ENCODE measurements around the gene SOX8. TPM values are rescaled to one million over a fixed set of nuclear protein-coding genes. Genes with fewer than 3 reads are reported as not detected.

The SOX8 gene
- total RNA-seq, 1 experiment from 2014 or later = not detected

DNA sequence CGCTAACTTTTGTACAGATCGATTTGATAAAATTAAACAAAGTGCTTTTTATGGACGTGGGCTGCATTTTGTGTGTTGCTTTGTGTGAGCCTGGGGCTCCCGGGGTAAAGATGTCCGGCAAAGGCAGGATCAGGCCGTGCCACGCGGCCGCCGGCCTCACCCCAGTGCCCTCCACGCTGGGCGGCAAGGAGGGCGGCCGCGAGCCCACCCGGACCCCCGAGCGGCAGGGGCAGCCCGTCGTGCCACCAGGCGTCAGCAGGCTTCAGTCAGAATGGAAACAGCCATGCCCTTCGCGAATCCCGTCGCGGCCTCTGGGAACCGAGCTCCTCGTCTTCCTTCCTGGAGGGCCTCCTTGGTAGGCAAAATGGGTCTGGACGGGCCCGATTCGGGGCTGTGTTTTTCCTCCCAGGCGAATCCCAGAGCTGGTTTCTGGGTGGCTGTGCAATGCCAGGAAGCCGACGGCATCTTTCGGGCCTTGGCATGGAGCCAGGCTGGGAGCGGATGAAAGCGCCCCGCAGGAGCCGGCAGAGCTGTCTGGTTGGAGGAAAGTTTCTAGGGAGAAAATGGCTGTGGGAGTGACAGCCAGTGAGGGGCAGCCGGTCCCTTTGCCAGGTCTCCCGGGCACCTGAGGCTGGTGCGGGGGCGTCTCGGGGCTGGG is 5.5 kb downstream of the SOX8 start:
- no peak for DNase-seq (ENCODE audit: low read depth)

DNA sequence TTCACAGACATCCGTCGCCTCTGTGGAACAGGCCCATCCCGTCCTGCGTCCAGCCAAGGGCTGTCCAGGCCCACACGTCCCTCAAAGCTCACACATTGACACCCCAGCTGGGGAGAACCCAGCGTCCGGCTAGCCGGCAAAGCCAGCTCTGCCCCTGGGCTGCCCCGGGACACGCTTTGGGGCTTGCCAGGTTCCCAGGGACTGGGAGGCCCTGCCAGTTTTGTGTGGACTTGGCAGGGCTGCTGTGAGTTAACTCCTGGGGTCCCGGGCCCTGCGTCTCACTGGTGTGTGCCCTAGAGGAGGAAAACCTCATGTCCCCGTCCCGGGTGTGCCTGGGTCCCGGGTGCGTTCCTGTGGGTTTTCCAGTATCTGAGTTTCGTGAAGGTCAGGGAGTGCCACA is 6.3 kb downstream of the SOX8 start:
- DNase-seq (ENCODE audit: low read depth) = no peak

- DNase-seq (ENCODE audit: low read depth) = no peak
Observed at GRCh38 chr16:988471-989353, 7.1 kb downstream of the SOX8 start.

DNA sequence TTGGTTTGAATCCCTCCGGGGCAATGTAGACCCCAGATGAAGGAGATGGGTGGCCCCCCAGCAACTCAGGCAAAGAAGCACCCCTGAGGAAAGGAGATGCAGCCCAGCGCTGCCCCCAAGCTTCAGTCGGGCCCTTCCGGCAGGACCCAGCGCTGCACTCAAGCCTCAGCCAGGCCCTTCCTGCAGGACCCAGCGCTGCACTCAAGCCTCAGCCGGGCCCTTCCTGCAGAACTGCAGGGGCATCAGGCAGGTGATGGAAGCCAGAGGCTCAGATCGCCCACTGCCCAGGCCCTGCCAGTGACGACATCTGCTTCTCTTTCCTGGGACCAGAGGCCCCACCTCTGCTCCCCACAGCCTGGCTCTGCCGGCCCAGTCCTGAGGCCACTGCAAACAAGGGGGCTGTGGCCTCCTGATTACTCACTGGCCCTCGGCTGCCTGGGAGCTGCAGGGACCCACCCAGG is 7.8 kb downstream of the SOX8 start:
- no peak for DNase-seq (ENCODE audit: low read depth)

GRCh38 chr16:990516-991291 is 9.1 kb downstream of the SOX8 start:
- DNase-seq (ENCODE audit: low read depth) = no peak

GRCh38 chr16:991345-991744 is 9.8 kb downstream of the SOX8 start:
- no peak for DNase-seq (ENCODE audit: low read depth)

DNA sequence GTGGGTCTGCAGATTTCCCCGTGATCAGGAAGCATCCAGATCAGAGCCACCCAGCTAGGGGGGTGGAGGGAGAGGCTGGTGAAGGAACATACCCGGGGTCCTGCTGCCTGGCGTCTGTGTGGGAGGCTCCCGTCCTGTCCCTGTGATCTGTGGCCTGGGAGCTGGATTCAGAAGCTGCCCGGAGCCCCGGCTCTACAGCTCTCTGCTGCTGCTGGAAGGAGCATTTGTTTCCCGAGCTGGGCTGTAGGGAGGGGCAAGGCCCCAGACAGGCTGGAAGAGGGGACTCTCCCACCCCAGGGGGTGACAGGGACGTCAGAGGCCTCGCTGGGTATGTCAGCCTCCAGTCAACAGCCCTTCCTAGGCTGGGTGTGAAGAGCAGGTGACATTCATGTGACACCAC is 10.2 kb downstream of the SOX8 start:
- DNase-seq (ENCODE audit: low read depth) = no peak

DNA sequence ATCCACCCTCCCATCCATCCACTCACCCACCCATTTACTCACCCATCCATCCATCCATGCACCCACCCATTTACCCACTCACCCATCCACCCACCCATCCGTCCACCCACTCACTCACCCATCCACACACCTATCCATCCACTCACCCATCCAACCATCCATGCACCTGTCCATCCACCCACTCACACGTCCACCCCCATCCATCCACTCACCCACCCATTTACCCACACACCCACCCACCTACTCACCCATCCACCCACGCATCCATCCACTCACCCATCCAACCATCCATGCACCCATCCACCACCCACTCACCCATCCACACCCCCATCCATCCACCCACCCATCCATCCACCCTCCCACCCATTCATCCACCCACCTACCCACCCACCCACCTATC is 12.2 kb downstream of the SOX8 start:
- DNase-seq (ENCODE audit: low read depth) = no peak

DNA sequence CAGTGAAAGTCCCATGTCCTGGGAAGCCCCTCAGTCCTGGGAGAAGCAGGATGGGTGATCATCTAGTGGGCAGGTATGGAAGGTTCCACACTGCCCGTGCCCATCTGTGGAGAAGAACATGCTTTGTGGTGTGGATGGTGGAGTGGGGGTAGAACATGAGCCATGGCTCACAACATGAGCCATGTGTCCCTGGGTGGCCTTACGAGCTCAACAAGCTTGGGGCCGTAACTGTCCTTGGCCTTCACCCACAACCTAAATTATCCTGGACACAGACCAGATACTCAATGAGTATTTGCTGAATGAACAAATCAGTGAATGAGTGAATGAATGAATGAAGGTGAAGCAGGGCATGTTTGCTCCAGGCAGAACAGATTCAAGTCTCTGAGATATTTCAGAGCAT is 13.5 kb downstream of the SOX8 start:
- peak; percentile 36 for DNase-seq (ENCODE audit: low read depth)

- no peak for DNase-seq (ENCODE audit: low read depth)
Observed at GRCh38 chr16:995783-996182, 14.2 kb downstream of the SOX8 start.

DNA sequence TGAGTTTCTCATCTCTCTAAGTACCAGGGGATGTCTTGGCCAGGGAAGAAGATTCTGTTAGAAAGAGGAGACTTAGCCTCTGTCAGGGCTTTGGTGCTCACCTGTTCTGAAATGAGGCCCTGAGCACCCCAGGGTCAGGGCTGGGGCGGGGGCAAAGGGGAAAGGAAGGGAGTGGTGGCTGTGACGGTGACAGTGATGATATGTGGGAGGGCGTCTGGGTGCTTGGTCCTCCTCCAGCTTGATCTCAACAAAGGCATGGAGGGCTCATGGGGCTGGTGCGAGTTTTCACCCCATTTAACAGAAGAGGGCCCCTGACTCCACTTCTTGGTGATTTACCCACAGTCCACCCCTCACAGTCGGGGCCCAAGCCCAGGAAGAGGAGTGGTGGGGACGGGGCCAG is 15.1 kb downstream of the SOX8 start:
- DNase-seq (ENCODE audit: low read depth) = no peak

DNA sequence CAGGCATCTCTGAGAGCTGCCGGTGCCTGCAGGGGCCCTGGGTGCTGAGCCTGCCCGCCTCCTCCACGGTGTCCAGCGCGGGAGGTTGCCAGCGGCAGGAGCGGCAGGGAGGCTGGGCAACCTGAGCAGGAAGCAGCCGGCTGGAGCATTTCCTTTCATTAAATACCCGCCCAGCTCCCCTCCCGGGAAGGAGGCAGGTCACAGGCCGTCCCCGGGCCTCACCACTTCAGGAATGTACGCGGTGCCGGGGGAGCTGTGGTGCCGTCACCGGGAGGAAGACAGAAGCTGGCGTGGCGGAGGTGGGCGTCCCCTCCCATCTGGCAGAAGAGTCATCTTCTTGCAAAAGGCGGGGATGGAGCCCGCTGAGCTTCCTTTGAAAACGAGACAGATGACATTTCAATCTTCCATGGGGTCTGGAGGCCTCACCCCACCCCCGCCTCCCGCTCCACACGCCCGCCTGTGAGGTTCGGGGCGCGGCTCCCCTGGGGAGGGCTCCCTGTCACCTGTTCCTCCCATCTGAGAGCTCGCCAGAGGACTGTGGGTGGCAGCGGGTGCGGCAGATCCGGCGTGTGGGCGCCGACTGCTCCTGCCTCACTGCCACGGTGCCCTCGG is 16.0 kb downstream of the SOX8 start:
- DNase-seq (ENCODE audit: low read depth) = peak; percentile 49

DNA sequence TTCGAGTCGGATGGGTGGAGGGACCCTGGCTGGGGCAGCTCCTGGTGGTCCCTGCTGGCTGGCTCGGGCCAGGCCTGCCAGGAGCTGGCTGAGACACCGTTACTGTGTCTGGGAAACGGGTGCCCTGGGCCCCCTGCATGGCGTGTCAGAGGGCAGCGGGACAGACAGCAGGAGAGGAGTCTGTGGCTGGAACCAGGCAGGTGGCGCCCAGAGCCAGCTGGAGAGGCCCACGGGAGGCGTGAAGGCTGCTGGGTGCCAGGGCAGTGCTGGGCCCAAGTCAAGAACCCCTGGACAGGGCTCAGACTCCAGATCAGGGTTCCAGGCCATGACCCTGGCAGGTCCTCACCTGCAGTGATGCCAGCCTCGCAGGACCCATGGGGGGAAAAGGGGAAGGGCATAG is 16.6 kb downstream of the SOX8 start:
- DNase-seq (ENCODE audit: low read depth) = no peak

- no peak for DNase-seq (ENCODE audit: low read depth)
Observed at GRCh38 chr16:998615-999014, 17.0 kb downstream of the SOX8 start.

DNA sequence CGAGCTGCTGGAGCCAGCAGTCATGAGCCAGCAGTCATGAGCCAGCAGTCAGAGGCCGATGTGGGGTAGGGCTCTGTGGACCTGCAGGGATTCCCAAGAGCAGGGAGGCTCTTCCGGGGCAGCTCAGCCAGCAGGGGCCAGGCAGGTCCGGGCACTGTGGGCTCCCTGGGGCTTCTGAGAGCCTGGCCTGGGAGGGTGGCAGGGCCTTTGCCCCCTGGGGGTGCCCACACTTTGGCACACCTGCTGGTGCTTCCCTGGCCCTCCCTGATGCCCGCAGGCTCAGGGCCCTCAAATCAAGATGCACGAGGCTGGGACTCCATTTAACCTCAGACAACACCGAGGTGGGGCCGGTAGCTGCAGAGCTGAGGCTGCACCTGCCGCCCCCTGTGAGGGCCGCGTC is 18.1 kb downstream of the SOX8 start:
- no peak for DNase-seq (ENCODE audit: low read depth)

DNA sequence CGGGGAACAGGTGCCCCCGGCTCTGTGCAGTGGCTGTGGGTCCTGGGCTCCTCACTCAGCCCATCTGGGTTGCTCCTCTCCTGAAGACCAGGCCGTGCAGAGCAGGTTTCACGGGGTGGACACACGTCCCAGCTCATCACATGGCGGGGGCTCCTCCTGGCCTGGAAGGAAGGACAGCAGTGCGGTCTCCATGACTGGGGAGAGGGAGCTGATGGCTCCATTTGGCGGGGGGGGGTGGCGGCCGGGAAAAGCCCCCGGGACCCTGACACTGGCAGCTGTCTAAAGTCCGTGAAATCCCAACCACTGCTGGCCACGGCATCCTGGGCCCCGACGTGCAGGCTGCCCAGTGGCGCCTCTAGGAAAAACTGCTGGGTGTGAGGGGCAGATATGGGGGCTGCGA is 19.0 kb downstream of the SOX8 start:
- no peak for DNase-seq (ENCODE audit: low read depth)

DNA sequence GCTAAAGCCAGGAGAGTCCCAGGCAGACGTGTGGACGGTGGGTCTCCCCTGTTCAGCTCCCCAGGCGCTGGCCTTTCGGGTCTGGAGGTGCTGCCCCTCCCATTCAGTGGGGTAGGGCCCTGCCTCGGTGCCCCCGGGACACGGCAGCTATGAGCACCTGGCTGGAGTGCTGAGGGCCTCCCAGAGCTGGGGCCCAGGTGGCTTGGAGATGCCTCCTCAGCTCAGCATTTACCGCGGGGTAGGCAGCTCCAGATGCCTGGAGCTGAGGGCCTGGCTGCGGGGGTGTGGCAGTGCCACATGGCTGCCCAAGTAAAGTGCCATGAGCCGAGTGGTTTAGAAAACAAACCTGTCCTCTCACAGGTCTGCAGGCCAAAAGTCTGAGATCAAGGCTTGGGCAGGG is 19.5 kb downstream of the SOX8 start:
- no peak for DNase-seq (ENCODE audit: low read depth)

DNA sequence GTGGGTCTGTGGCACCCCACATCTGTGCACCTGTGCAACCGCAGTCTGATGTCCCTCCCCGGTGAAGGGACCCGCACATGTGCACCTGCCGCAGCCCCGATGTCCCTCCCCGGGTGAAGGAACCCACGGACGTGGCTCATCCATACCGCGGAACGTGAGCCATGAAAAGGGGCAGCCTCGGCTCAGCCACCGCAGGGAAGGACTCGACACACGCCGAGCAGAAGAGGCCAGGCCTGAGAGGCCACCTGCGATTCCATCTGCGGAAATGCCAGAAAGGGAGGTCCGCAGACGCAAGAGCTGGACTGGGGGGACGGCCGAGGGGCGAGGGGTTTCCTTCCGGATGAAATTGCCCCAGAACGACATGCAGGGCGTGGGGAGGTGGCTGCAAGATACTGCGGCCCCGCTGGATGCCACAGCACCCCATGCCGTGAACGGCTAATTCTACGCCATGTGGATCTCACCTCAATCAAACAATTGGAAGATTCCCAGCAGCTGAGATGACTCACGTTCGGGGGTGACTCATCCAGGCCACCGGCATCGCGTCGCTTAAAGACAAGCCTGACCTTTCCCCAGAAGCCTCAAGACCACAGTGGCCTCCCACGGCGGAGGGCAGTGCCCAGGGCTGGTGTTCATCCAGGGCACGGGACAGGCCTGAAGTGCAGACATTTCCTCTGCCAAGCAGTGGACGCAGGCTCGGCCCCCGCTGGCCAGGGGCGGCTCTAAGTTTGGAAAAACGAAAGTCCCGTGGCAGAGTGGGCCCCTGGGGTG is 21.0 kb downstream of the SOX8 start:
- peak; percentile 98 for DNase-seq (ENCODE audit: low read depth)

DNA sequence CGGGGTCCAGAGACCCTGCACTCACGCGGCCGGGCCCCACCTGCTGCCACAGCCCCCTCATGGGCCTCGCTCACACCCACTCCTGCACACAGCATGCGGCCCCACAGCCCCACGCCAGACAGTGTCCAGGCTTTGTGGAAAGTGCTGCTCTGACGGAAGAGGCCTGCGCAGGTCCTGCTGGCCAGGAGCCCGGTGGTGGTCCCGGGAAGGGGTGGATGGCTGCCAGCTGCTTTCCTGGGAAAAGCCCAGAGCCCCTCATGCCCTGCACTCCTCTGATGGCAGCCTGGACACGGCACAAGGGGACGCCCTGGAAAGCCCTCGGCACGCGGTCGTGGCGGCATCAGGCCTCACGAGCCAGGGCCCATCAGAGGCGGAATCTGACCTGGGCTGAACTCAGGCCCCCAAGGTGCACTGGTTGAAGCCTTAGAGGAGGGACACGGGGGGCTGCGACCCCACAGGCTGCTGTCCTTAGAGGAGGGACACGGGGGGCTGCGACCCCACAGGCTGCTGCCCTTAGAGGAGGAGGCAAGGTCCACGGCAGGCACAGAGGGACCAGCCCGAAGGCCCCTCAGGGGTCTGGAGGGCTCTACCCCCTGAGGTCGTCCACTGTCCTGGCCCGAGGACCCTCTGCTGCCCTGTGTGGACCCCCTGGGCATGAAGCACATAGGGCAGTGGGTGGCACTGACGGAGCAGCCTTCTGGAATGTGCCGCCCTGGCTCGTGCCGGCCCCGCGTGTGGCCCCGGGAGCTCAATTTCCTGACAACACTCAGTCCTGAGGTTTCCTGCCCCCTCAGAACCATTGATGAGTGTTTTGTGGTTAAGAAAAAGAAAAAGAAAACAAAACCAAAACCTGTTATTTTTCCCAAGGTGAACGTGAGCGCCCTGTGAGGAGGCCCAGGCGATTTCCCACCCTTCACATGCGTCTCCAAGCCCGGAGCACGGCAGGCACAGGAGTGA is 22.1 kb downstream of the SOX8 start:
- DNase-seq (ENCODE audit: low read depth) = peak; percentile 88

- DNase-seq (ENCODE audit: low read depth) = no peak
Observed at GRCh38 chr16:1005286-1005685, 23.7 kb downstream of the SOX8 start.
